ENCODE measurements around the gene MORN3.

Gene MORN3

DNA sequence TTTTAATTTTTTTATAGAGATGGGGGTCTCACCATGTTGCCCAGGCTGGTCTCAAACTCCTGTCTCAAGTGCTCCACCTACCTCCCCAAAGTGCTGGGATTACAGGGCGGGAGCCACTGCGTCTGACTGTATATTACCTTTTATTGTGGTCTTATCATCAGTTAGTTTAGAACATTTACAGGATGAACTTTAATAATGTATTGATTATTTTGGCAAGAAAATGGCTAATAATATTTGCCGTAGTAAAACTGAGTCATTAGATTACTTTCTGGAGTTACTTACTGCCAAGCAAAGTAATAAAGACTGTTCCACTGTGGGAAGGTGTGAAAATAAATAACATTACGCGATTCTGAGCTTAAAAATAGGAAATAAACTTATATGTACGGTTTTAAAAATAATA lies 66.7 kb downstream of the MORN3 start:
- no peak for DNase-seq (ENCODE audit: low spot score)

DNA sequence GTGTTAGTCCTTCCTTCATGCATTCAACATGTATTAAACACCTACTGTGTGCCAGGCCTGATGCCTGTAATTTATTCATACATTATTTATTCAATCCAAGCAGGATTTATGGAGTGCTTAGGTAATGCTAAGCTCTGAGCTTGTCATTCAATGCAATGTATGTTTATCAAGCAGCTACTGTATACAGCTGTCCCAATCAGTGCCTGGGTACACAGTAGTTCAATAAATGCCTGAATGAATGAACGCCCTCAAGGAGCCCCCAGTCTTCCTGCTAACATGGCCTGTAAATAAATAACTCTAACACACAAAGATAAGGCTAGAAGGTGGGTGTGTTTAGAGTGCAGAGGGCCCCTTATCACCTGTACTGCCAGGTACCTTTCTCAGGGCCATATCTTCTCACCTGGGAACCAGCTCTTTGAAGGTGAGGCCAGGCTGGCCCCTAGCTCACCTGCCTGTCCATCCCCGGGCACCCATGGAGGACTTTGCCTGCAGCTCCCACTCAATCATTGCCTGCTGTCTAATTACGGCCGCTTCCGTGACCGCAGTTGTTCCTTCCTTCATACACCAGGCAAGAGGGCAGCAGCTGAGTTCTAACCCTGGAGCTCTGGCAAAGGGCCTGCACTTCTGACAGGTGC lies 68.6 kb downstream of the MORN3 start:
- no peak for DNase-seq (ENCODE audit: low spot score)
